K562 (cell line): ENCODE measurements around the gene CRCP. TPM values are rescaled to one million over a fixed set of nuclear protein-coding genes. Genes with fewer than 3 reads are reported as not detected.

Source experiments
- ATAC-seq: fragments of 200-7000 bp; cut with Tn5 transposase; 3 replicates; pipeline ENCODE4 v1.9.1; 2020; ENCODE audit warnings: moderate library complexity
- BruUV-seq: library from RNA; stranded (reverse); fragments of 400-500 nt; replicated peaks from 2 replicates; lab custom pipeline; 2021; lab: Mats Ljungman, UMichigan
- CTCF ChIA-PET: fragments of 300-600 bp; formaldehyde crosslinking; extraction: SDS; loops from one replicate; lab custom pipeline; 2021; ENCODE audit warnings: low intra/inter-chr PET ratio; lab: Yijun Ruan, JAX
- POLR2A ChIA-PET: fragments of 300-600, 350-650 bp; sonication (Branson Sonifier 250); formaldehyde crosslinking; extraction: SDS; loops from one replicate; lab custom pipeline; 2021; ENCODE audit warnings: antibody characterized with exemption, inconsistent platforms; lab: Yijun Ruan, JAX
- DNase-seq, 4 experiments: peaks; one replicate each; pipeline versions ENCODE4 v3.0.0 to v3.0.0-alpha.2; 2011 to 2018; ENCODE audit warnings: low spot score in 3 of 4, mixed read lengths in 3 of 4; ENCODE audit errors: extremely low read depth in 1 of 4
- FAIRE-seq: peaks from 2 replicates; lab custom pipeline; 2011; peaks lifted over from hg19 to GRCh38; lab: Jason Lieb, UNC
- H2AFZ ChIP-seq: 2 replicates; pipeline ENCODE4 v1.6.0; 2011; ENCODE audit warnings: low read depth, low read length, control low read depth, inconsistent platforms
- H3K27ac ChIP-seq: fragments of 200-600 bp; 3 replicates; pipeline ENCODE4 v1.8.0; 2011; ENCODE audit warnings: low read depth, mild to moderate bottlenecking, control low read depth, inconsistent platforms, low read length, moderate library complexity, mixed read lengths; ENCODE audit errors: extremely low read depth
- H3K27me3 ChIP-seq, 2 experiments: fragments of 300-600 bp in 1 of 2; 2 replicates in 1 of 2; 3 replicates in 1 of 2; pipeline versions ENCODE4 v1.6.0 to v1.8.0; 2011; ENCODE audit warnings: inconsistent platforms in 2 of 2, low read length in 2 of 2, mild to moderate bottlenecking in 1 of 2, mixed read lengths in 1 of 2, moderate library complexity in 1 of 2; ENCODE audit not compliant: control insufficient read depth in 2 of 2, insufficient read depth in 2 of 2
- H3K36me3 ChIP-seq: fragments of 300-600 bp; 3 replicates; pipeline ENCODE4 v1.8.0; 2011; ENCODE audit warnings: mild to moderate bottlenecking, low read length, inconsistent platforms; ENCODE audit not compliant: control insufficient read depth, insufficient read depth
- H3K4me1 ChIP-seq, 2 experiments: fragments of 200-600 bp in 1 of 2; replicated peaks in 1 of 2; 2 replicates in 1 of 2; 3 replicates in 1 of 2; pipeline versions ENCODE4 v1.5.1 to v1.8.0; 2011; ENCODE audit warnings: inconsistent platforms in 2 of 2, low read length in 2 of 2, mild to moderate bottlenecking in 1 of 2, mixed read lengths in 1 of 2, moderate library complexity in 1 of 2; ENCODE audit not compliant: control insufficient read depth in 2 of 2, insufficient read depth in 2 of 2
- H3K4me2 ChIP-seq: 2 replicates; pipeline ENCODE4 v1.6.1; 2011; ENCODE audit warnings: low read length, control low read depth, inconsistent platforms, mixed read lengths; ENCODE audit not compliant: insufficient read depth
- H3K4me3 ChIP-seq: fragments of 200-600 bp; sonication (generic), shearing (Covaris generic); 2 replicates; pipeline ENCODE4 v1.5.1; 2016; ENCODE audit warnings: control low read depth, inconsistent platforms
- H3K79me2 ChIP-seq: fragments of 200-600 bp; 3 replicates; pipeline ENCODE4 v1.8.0; 2011; ENCODE audit warnings: low read length, inconsistent platforms; ENCODE audit not compliant: control insufficient read depth, insufficient read depth
- H3K9ac ChIP-seq, 2 experiments: 2 replicates each; pipeline versions ENCODE4 v1.6.0 to v1.6.1; 2011; ENCODE audit warnings: low read depth in 2 of 2, low read length in 2 of 2, control low read depth in 1 of 2, inconsistent platforms in 1 of 2, mild to moderate bottlenecking in 1 of 2, mixed read lengths in 1 of 2; ENCODE audit not compliant: insufficient read depth in 1 of 2
- H3K9me1 ChIP-seq: one replicate; pipeline ENCODE4 v1.6.0; 2011; ENCODE audit warnings: inconsistent platforms, mild to moderate bottlenecking, low read length, moderate library complexity; ENCODE audit not compliant: control insufficient read depth, insufficient read depth
- H3K9me3 ChIP-seq: replicated peaks from 2 replicates; pipeline ENCODE4 v1.5.1; 2011; ENCODE audit warnings: low read depth, low read length, inconsistent platforms; ENCODE audit not compliant: control insufficient read depth, insufficient read depth
- H4K20me1 ChIP-seq: replicated peaks from 2 replicates; pipeline ENCODE4 v1.6.1; 2011; ENCODE audit warnings: low read length, inconsistent platforms, mixed read lengths; ENCODE audit not compliant: control insufficient read depth, insufficient read depth
- CREB1 ChIP-seq, 2 experiments: sonication (generic) in 1 of 2; formaldehyde crosslinking in 1 of 2; IDR thresholded peaks; 2 replicates each; pipeline versions ENCODE4 v1.6.1 to v1.8.0; 2012 to 2022; ENCODE audit warnings: inconsistent platforms in 1 of 2, mild to moderate bottlenecking in 1 of 2, missing genetic modification reagents in 1 of 2, moderate library complexity in 1 of 2
- MEIS2 ChIP-seq: fragments of 450-650 bp; IDR thresholded peaks from 2 replicates; pipeline ENCODE4 v1.6.1; 2014; ENCODE audit warnings: mild to moderate bottlenecking; ENCODE audit not compliant: partially characterized antibody
- PBX2 ChIP-seq, 2 experiments: IDR thresholded peaks in 1 of 2; conservative IDR thresholded peaks in 1 of 2; 2 replicates each; pipeline ENCODE4 v1.6.1; 2016; ENCODE audit warnings: low read depth in 2 of 2, mild to moderate bottlenecking in 1 of 2, missing compliant biosample characterization in 1 of 2, missing genetic modification characterization in 1 of 2, moderate library complexity in 1 of 2
- RAD21 ChIP-seq, 2 experiments: fragments of 250-450 bp in 1 of 2; fragments of 450-650 bp in 1 of 2; sonication (Bioruptor Pico) in 1 of 2; formaldehyde crosslinking in 1 of 2; IDR thresholded peaks in 1 of 2; conservative IDR thresholded peaks in 1 of 2; 2 replicates each; pipeline versions ENCODE4 v1.4.0 to v1.8.0; 2020 to 2022; ENCODE audit warnings: mild to moderate bottlenecking in 2 of 2, moderate library complexity in 1 of 2
- REST ChIP-seq, 2 experiments: fragments of 450-650 bp; formaldehyde crosslinking in 1 of 2; IDR thresholded peaks; 2 replicates each; pipeline versions ENCODE4 v1.4.0 to v1.6.1; 2014 to 2020; ENCODE audit warnings: mild to moderate bottlenecking in 2 of 2, borderline replicate concordance in 1 of 2, low read depth in 1 of 2
- ZNF639 ChIP-seq, 2 experiments: fragments of 200-800 bp in 1 of 2; sonication (Bioruptor generic) in 1 of 2; sonication (generic) in 1 of 2; formaldehyde crosslinking in 1 of 2; IDR thresholded peaks in 1 of 2; conservative IDR thresholded peaks in 1 of 2; 2 replicates each; pipeline versions ENCODE4 v1.5.0 to v1.6.1; 2016 to 2020; ENCODE audit warnings: missing compliant biosample characterization in 1 of 2, missing genetic modification characterization in 1 of 2, missing genetic modification reagents in 1 of 2
- ZNF695 ChIP-seq: fragments of 450-650 bp; formaldehyde crosslinking; IDR thresholded peaks from 2 replicates; pipeline ENCODE4 v1.4.0; 2020; ENCODE audit warnings: mild to moderate bottlenecking, moderate library complexity
- WGBS: fragments of 100-300 bp; shearing (Covaris generic); methylation state at CpG from one replicate; pipeline ENCODE4 v1.1.6; 2016; ENCODE audit warnings: low coverage, mixed read lengths; ENCODE audit not compliant: insufficient coverage; ENCODE audit errors: missing lambda C conversion rate; 5-methylcytosine and 5-hydroxymethylcytosine counted together
- in situ Hi-C: fragments of 300-500 bp; cut with MboI; formaldehyde crosslinking; loops from 4 replicates; pipeline ENCODE4 v1.15.0; 2018; ENCODE audit warnings: inconsistent platforms, mixed read lengths
- intact Hi-C: fragments of 100-400 bp; cut with micrococcal nuclease; formaldehyde crosslinking; loops from 2 replicates; pipeline ENCODE4 v1.14.2; 2022
- polyA plus RNA-seq, 8 experiments: library from polyadenylated mRNA; depleted of rRNA in 4 of 8; stranded (reverse) in 5 of 8; unstranded in 3 of 8; fragments of >200 nt; fragmentation: Nextera tagmentation in 2 of 8; fragmentation: Illumina TruSeq in 1 of 8; extraction: Ambion mirVana in 2 of 8; extraction: Trizol in 1 of 8; gene quantifications; 2 replicates each; pipeline versions ENCODE4 v1.2.1 to v1.2.3, GENCODE V29; 2011 to 2014; ENCODE audit warnings: inconsistent platforms in 1 of 8, missing spikeins in 1 of 8
- total RNA-seq, 7 experiments: library from RNA; depleted of rRNA in 6 of 7; stranded (reverse); fragments of >200 nt in 6 of 7; fragmentation: Illumina TruSeq in 2 of 7; extraction: Trizol in 2 of 7; gene quantifications; 2 replicates each; pipeline versions ENCODE4 v1.2.1 to v1.2.3, GENCODE V29; 2011 to 2021; ENCODE audit warnings: low replicate concordance in 1 of 7

The CRCP gene
- total and polyA plus RNA-seq, 9 of the 15 experiments (the other 6 are each of a cell fraction or from before 2014, with no cell fraction given), result 22.1 to 58.3 (median 43.4) TPM

- no peak overlapping the region for H3K4me2 ChIP-seq
- no peaks in the 10 kb centered on the region for H3K4me1 ChIP-seq
- peaks cover 33% of the 10 kb centered on the region for H3K79me2 ChIP-seq
- H3K27me3 ChIP-seq, result no peaks in the 10 kb centered on the region
- H2AFZ ChIP-seq, result no peak overlapping the region
- peak; percentile 78 for ATAC-seq
- H3K36me3 ChIP-seq, result peaks cover 91% of the 10 kb centered on the region
- 81% methylated on average over 4 of the region's 4 CpGs for WGBS
- H3K27ac ChIP-seq, result no peak overlapping the region
- peak in 1 of 4 experiments; percentile 42 for DNase-seq
- POLR2A ChIA-PET, result no interaction called here
- peaks cover 4% of the 10 kb centered on the region; the same call in 1 of the 2 replicates for H4K20me1 ChIP-seq
- in situ Hi-C loops, result no loop called here
- CTCF ChIA-PET, result no interaction called here
- intact Hi-C loops, result no loop called here
- no peaks in the 10 kb centered on the region for H3K9me3 ChIP-seq
- no peak overlapping the region for H3K9ac ChIP-seq
- FAIRE-seq, result no peak
- no peak overlapping the region for H3K4me3 ChIP-seq
- BruUV-seq, result no TSS peak
- H3K9me1 ChIP-seq, result peaks cover 3% of the 10 kb centered on the region
- no peak for TF ChIP-seq CREB1 (IDR thresholded peaks at IDR 0.05)
- TF ChIP-seq CREB1 (CRISPR knock-in tag; IDR thresholded peaks at IDR 0.05), result no peak
- peak; percentile 56 for TF ChIP-seq MEIS2
- TF ChIP-seq ZNF639 (CRISPR knock-in tag; conservative IDR thresholded peaks at IDR 0.05 in 1 of 2, IDR thresholded peaks at IDR 0.05 in 1 of 2), result no peak
- no peak for TF ChIP-seq PBX2 (CRISPR knock-in tag; IDR thresholded peaks at IDR 0.05; ENCODE audit: low read depth)
- peak; percentile 79 for TF ChIP-seq PBX2 (tag; conservative IDR thresholded peaks at IDR 0.05; ENCODE audit: low read depth)
- no peak for TF ChIP-seq ZNF695 (CRISPR knock-in tag)
- TF ChIP-seq REST (IDR thresholded peaks at IDR 0.05; ENCODE audit: borderline replicate concordance), result peak; percentile 29; the same call in 1 of the 2 replicates
- TF ChIP-seq REST (CRISPR knock-in tag; IDR thresholded peaks at IDR 0.05; ENCODE audit: low read depth), result no peak
- peak; percentile 42 to 46; a peak in 3 of 4 replicates for TF ChIP-seq RAD21 (CRISPR knock-in tag; conservative IDR thresholded peaks at IDR 0.05 in 1 of 2, IDR thresholded peaks at IDR 0.05 in 1 of 2)
Measured at GRCh38 chr7:66140924-66141323, 26.3 kb downstream of the CRCP start.
